GM12878 (cell line): ENCODE measurements around the gene FCN2. TPM values are rescaled to one million over a fixed set of nuclear protein-coding genes. Genes with fewer than 3 reads are reported as not detected.

Source experiments
- ATF7 ChIP-seq: fragments of 450-650 bp; IDR thresholded peaks from 2 replicates; pipeline ENCODE4 v1.6.1; 2016; ENCODE audit warnings: low read depth, mild to moderate bottlenecking
- CREB1 ChIP-seq: IDR thresholded peaks from 2 replicates; pipeline ENCODE4 v1.6.1; 2012; ENCODE audit warnings: low read depth, mild to moderate bottlenecking, inconsistent platforms
- IRF4 ChIP-seq: IDR thresholded peaks from 2 replicates; pipeline ENCODE4 v1.6.1; 2011; ENCODE audit warnings: low read depth, low read length
- IRF5 ChIP-seq: fragments of 450-650 bp; IDR thresholded peaks from 2 replicates; pipeline ENCODE4 v1.6.1; 2017; ENCODE audit warnings: borderline replicate concordance
- KLF5 ChIP-seq: fragments of 450-650 bp; IDR thresholded peaks from 2 replicates; pipeline ENCODE4 v1.6.1; 2014; ENCODE audit warnings: mild to moderate bottlenecking; ENCODE audit not compliant: partially characterized antibody
- MLLT1 ChIP-seq: fragments of 450-650 bp; IDR thresholded peaks from 2 replicates; pipeline ENCODE4 v1.6.1; 2016; ENCODE audit warnings: mild to moderate bottlenecking
- MTA2 ChIP-seq: fragments of 450-650 bp; IDR thresholded peaks from 2 replicates; pipeline ENCODE4 v1.6.1; 2016; ENCODE audit warnings: low read depth, mild to moderate bottlenecking, moderate library complexity
- MXI1 ChIP-seq: fragments of 150-350 bp; IDR thresholded peaks from 2 replicates; pipeline ENCODE4 v1.6.1; 2011; ENCODE audit warnings: low read depth, mild to moderate bottlenecking, inconsistent platforms, low read length, improper control_type of control experiment
- PAX8 ChIP-seq: fragments of 450-650 bp; IDR thresholded peaks from 2 replicates; pipeline ENCODE4 v1.6.1; 2017; ENCODE audit warnings: mild to moderate bottlenecking, moderate library complexity
- POLR2AphosphoS2 ChIP-seq: IDR thresholded peaks from 2 replicates; pipeline ENCODE4 v1.6.1; 2011; ENCODE audit warnings: low read depth, mild to moderate bottlenecking, low read length, improper control_type of control experiment, moderate library complexity
- ZBTB11 ChIP-seq: fragments of 450-650 bp; formaldehyde crosslinking; IDR thresholded peaks from 2 replicates; pipeline ENCODE4 v1.5.0; 2022; ENCODE audit warnings: mild to moderate bottlenecking, missing genetic modification characterization
- polyA plus RNA-seq, 11 experiments: library from polyadenylated mRNA; depleted of rRNA in 4 of 11; unstranded in 6 of 11; stranded (reverse) in 5 of 11; fragments of >200 nt; fragmentation: Nextera tagmentation in 4 of 11; fragmentation: Illumina TruSeq in 1 of 11; extraction: Ambion mirVana in 4 of 11; extraction: Trizol in 1 of 11; gene quantifications; 1 replicate in 1 of 11; 2 replicates in 10 of 11; pipeline versions ENCODE4 v1.2.1 to v1.2.3, GENCODE V29; 2011 to 2016; ENCODE audit warnings: inconsistent platforms in 2 of 11, missing spikeins in 2 of 11, low read depth in 1 of 11
- total RNA-seq, 4 experiments: library from RNA; depleted of rRNA in 3 of 4; stranded (reverse); fragments of >200 nt in 3 of 4; fragmentation: Illumina TruSeq in 1 of 4; extraction: Trizol in 1 of 4; gene quantifications; 2 replicates each; pipeline versions ENCODE4 v1.2.1 to v1.2.3, GENCODE V29; 2013 to 2021
- TF ChIP-seq, protein P1 (sequence below): IDR thresholded peaks from 2 replicates; pipeline ENCODE4 v1.6.1; 2011; ENCODE audit warnings: mild to moderate bottlenecking, low read depth, low read length, moderate library complexity; ENCODE audit not compliant: insufficient replicate concordance

FCN2 gene
- total and polyA plus RNA-seq, 10 of the 15 experiments (the other 5 are each of a cell fraction or from before 2014, with no cell fraction given) = not detected

- no peak for TF ChIP-seq MXI1
- no peak for TF ChIP-seq PAX8
- TF ChIP-seq IRF5 = no peak
- TF ChIP-seq MLLT1 = no peak
- TF ChIP-seq ZBTB11 = no peak
- no peak for TF ChIP-seq ATF7
- TF ChIP-seq, protein P1, sequence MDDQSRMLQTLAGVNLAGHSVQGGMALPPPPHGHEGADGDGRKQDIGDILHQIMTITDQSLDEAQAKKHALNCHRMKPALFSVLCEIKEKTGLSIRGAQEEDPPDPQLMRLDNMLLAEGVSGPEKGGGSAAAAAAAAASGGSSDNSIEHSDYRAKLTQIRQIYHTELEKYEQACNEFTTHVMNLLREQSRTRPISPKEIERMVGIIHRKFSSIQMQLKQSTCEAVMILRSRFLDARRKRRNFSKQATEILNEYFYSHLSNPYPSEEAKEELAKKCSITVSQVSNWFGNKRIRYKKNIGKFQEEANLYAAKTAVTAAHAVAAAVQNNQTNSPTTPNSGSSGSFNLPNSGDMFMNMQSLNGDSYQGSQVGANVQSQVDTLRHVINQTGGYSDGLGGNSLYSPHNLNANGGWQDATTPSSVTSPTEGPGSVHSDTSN = no peak
- TF ChIP-seq KLF5 = no peak
- no peak for TF ChIP-seq MTA2
- TF ChIP-seq POLR2AphosphoS2 = no peak
- no peak for TF ChIP-seq IRF4
- TF ChIP-seq CREB1 = no peak
These were observed 14.9 kb downstream of the FCN2 start (continued) for GRCh38 chr9:134895567-134895907.
